Gastrocnemius medialis (tissue), 4 donors: ENCODE data around the gene PTPRN2.

Experiments
- POLR2A ChIP-seq, 2 donors: fragments of 450-650 bp; IDR thresholded peaks; one replicate each; pipeline ENCODE4 v1.6.1; 2017; ENCODE audit warnings: antibody characterized with exemption in 2 of 2, mild to moderate bottlenecking in 2 of 2, moderate library complexity in 2 of 2
- TF ChIP-seq, protein P1 (sequence below), 5 experiments: fragments of 450-650 bp in 3 of 5; fragments of 200-600 bp in 2 of 5; sonication (generic) in 2 of 5; IDR thresholded peaks in 4 of 5; conservative IDR thresholded peaks in 1 of 5; 1 replicate in 4 of 5; 2 replicates in 1 of 5; pipeline ENCODE4 v1.5.1; 2016 to 2019; ENCODE audit warnings: antibody characterized with exemption in 5 of 5, mild to moderate bottlenecking in 3 of 5, moderate library complexity in 3 of 5

DNA sequence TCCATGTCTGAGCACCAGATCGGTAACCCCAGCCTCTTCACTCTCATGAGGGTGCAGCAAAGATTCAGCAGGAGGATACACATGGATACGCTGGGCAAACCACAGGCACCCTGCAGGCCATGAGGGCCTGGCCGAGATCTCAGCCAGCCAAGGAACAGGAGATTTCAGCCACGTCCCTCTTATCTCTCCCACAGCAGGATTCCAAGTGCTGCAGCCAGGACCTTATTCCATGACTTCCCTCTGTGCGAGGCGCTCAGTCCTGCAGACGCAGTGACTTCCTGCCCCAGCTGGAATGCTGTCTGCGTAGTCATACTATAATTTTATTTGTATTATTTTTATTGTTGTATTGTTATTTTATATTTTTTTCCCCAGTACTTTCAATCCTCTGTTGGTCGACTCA is 66.8 kb downstream of the PTPRN2 start:
- TF ChIP-seq, protein P1, sequence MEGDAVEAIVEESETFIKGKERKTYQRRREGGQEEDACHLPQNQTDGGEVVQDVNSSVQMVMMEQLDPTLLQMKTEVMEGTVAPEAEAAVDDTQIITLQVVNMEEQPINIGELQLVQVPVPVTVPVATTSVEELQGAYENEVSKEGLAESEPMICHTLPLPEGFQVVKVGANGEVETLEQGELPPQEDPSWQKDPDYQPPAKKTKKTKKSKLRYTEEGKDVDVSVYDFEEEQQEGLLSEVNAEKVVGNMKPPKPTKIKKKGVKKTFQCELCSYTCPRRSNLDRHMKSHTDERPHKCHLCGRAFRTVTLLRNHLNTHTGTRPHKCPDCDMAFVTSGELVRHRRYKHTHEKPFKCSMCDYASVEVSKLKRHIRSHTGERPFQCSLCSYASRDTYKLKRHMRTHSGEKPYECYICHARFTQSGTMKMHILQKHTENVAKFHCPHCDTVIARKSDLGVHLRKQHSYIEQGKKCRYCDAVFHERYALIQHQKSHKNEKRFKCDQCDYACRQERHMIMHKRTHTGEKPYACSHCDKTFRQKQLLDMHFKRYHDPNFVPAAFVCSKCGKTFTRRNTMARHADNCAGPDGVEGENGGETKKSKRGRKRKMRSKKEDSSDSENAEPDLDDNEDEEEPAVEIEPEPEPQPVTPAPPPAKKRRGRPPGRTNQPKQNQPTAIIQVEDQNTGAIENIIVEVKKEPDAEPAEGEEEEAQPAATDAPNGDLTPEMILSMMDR (IDR thresholded peaks at IDR 0.05 in 4 of 5, conservative IDR thresholded peaks at IDR 0.05 in 1 of 5), result no peak
- no peak for TF ChIP-seq POLR2A (IDR thresholded peaks at IDR 0.05)
